GM19023 (cell line): ENCODE data around the gene ANTXRL.
"Not testable (repeated sequence)": the region's sequence is repeated elsewhere in the genome, so short reads cannot be mapped to it uniquely, and the experiment has no call there.

Experiments used
- ATAC-seq: cut with Tn5 transposase; IDR thresholded peaks from one replicate; pipeline ENCODE4 v1.9.1; 2021; ENCODE audit warnings: mild to moderate bottlenecking, moderate library complexity; ENCODE audit not compliant: unreplicated experiment

ANTXRL gene

DNA sequence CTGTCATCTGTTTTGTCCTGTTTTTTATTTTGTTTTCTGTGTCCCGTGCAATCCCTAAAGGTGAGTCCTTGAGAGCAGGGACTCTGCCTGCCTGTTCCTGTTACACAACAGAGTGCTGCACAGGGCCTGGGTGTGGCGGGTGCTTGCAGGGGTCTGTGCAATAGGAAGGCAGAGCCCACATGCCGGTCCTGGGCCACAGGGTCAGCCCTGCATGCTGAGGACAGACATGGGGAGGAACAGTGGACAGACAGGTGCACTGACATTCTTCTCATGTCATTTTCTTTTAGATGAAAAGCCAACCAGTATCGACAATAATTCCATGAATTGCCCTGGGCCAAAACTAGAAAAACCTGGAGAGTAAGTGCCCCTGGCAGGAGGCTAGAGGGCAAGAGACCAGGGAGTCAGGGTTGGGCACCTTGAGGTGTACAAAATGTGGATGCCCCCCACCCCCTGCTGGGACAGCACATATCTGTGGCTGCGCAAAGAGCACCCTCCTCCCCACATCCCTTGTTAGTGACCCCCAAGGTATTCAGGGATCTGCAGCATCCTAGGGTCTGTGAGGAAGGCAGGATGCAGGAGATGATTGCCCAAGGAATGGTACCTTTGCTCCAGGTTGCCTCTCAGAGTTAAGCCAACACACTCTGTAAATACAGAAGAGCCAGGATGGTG lies 19.9 kb downstream of the ANTXRL start:
- no peak for ATAC-seq

DNA sequence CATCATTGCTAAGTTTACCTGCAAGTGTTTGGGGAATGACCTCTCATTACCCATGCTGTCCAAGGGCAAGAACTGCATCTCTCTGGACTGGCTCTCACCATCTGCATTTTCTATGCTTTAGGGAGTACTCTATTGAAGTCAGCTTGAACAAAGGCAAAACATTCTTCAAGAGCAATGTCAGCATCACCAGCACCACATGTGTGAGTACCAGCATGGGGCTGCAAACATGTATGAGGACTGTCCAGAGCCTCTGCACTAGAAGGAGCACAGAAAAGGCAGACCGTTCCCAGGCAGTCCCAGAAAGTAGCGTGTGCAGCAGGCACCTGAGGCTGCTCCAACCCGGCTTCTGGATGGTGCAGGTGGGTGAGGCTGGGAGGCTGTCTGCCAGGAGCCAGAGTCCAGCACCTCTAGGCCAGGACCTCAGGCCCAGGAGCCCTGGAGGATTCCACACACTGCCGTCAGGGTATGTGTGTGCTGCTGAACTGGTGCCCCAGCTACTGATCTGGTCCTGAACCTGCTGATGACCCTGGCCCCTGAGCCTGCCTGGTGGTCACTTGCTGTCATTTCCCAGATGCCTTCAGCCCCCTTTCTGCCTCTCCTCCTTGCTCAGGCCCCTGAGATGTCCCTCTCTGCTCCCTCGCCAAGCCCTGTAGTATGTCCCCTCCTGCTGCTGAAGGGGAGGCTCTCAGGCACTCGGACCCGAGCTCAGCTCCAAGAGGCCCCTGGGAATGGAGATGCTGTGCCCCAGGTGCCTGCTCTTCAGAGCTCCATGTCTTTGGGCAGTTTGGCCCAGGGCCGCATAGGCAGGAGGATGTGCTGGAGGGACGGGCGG lies 20.7 kb downstream of the ANTXRL start:
- ATAC-seq: no peak

DNA sequence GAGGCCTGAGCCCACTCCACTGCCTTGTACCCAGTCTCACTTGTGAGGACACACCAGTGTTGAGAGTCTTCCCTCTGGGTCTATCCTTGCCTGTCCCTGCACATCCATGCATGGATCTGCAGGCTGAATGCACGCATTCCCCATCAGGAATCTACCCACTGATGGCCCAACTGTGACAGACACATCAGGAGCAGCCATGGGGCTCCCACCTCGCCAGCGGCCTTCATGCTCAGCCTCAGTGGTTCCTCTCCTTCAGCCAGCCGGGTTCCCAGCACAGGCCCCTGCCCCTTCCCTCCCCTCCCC lies 21.3 kb downstream of the ANTXRL start:
- no peak for ATAC-seq

DNA sequence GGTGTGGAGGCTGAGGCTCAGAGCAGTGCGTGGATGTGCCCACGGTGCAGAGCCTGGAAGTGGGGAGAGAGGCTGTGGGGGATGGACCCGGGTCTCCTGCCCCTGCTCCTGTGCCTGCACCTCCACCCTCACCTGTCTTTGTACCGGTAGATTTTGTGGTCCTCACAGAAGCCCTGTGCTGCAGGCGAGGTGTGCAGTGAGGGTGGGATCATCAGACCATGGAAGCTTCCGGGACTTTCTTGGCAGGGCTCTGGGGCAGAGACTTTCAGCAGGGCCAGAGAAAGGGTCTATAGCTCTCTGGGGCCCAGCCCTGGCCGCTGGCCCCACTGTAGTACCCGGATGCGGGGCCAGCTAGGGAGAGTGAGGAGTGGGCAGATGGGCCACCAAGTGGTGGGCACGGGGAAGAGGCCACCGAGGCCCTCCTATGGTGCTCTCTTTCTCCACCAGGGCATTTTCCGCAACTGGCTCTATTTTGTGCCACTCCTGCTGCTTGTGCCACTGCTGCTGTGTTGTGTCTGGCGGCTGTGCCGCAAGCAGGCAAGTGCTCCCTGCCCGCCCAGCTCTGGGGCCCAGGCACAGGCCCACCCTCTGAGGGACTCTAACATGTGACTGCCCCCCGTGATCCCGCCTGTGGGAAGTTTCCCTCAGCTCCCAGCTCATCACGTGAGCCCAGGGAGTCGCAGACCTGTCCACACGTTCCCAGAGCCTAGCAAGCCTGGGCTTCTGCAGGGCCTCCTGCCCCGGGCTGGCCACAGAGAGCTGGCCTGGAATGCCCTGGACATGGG lies 22.1 kb downstream of the ANTXRL start:
- no peak for ATAC-seq

DNA sequence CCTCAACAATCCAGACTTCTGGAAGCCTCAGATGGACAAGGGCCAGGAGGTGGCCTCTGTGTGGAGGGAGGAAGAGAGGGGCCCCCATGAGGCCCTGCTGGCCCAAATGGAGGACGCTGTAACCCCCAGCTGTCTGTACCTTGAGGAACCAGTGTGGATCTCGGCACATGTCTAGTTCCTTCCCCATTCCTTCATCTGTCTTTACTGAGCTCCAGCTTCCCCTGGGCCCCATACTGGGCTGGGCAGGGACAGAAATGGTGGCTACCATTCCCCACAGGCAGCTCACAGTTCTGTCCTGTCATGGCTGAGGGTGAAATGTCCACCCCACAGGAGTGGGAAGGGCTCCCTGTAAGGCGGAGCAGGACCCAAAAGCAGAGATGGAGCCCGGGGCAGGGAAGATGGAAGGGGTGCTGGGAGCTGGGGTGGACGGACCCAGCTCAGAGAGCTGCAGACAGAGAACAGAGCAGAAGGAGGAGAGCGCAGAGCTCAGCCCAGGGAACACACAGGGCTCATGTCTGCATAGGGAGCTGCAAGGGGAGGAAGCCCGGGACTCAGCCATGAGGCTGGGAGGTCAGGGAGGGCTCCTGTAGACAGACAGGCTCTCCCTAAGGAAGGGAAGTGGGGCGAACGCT lies 22.8 kb downstream of the ANTXRL start:
- ATAC-seq: no peak

- ATAC-seq: no peak
These were observed 23.3 kb downstream of the ANTXRL start for GRCh38 chr10:46310143-46310514.

- ATAC-seq: no peak
These were observed 24.1 kb downstream of the ANTXRL start for GRCh38 chr10:46310851-46311250.

DNA sequence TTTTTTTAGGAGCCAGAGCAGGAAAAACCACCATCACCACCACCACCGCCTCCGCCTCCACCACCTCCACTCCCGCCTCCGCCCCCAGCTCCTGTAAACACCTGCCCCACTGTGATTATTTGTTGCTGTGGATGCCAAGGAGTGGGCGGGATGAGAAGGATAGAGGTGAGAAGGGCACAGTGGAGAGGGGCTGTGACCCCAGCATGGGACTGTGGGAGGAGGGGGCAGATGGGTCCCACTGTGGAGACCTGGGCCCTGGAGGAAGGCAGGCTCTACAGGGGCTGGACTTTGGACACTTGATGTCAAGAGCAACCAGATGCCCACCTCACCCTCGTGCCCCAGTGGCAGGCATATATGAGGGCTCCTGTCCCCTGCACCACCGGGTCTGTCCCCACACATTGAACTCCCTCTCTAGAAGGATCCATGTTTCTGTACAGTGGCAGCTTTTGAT lies 24.7 kb downstream of the ANTXRL start:
- ATAC-seq: no peak

DNA sequence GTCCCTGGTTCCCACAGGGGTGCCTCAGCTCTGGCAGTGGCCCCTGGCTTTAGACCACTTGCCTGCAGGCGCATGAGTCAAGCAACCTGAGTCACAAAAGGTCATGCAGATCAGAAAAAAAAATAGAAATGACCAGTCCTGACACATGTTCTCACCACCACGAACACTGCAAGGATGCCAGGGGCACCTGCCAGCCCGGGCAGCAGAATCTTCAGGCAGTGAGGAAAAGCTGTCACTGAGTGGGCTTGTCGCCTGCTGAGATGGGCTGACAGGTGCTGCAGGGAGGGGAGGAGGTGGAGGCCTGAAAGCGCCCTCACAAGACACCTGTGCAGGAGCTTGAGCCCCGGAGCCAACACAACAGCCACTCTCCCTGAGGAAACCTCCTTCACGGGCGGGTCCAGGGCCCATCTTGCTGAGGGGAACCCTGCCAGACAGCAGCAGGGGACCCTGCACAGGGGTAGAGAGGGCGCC lies 25.2 kb downstream of the ANTXRL start:
- not testable (repeated sequence) for ATAC-seq

DNA sequence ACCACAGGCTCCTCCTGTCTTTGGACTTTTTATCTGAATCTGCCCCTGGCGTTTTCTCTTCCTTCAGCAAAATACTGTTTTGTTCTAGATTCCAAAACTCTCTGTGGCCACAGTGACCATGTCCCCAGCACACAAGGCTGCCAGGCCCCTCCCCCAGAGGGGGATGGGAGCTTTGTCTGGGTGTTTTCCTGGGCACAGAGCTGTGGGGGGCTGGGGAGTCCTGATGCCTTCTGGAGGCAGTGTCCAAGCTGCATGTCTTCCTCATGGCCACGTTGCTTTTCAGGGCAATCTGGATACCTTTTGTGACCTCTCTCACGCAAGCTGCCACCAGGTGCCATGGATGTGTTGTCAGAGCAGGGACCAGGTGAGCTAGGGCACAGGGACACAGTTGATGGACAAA lies 26.2 kb downstream of the ANTXRL start:
- ATAC-seq: no peak

DNA sequence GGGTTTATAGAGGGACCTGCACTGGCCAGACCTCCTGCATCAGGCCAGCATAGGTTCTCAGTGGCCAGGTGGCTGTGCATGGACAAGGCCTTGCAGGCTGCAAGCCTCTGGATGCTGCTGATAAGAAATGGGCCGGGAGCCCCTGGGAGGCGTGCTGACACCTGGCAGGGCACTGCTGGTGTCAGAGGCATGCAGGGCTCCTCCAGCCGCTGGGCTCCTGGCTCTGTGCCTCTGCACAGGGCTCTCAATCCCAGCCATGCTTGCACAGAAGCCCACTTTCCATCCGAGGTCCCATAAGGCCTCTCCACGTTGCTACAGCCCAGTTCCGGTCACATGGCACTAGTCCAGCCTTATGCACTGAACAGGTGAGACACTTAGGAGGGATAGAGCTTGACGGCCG lies 27.3 kb downstream of the ANTXRL start:
- ATAC-seq: no peak

- ATAC-seq: not testable (repeated sequence)
These were observed 28.5 kb downstream of the ANTXRL start for GRCh38 chr10:46315071-46315860.

- no peak for ATAC-seq
These were observed 30.6 kb downstream of the ANTXRL start for GRCh38 chr10:46317370-46317769.

DNA sequence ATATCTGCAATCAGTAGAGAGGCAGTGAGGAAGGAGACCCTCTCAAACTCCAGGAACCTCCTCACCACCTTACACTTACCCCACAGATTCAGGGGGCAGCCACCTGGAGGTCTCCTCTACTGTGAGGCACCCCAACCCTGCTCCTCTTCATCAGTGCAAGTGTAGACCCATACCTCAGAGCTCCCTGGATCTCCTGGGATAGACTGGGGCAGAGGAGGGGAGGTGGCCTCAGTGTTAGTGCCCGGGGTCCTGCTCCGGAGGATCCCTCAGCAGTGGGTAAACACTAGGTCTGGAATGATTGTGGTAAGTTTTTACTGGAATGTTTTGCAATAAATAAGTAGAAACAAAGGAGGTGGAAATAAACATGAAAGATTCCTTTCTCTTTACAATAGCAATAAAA lies 31.1 kb downstream of the ANTXRL start:
- ATAC-seq: no peak

DNA sequence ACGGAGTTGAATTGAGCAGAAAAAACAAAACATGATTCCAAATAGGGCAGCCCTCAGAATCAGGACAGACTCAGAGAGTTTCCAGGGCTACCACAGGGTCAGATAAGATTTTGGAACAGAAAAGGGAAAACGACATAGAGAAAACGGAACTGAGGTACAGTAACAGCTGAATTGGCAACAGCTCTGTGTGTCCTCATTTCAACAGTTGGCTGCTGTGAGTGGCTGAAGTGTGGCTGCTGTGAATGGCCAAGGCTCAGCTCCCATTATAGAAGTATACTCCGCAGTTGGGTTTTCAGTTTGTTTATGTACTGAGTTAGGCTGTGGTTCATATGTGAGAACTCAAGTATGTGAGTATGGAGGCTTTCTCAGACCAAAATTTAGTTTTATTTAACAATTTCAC lies 32.0 kb downstream of the ANTXRL start:
- no peak for ATAC-seq

DNA sequence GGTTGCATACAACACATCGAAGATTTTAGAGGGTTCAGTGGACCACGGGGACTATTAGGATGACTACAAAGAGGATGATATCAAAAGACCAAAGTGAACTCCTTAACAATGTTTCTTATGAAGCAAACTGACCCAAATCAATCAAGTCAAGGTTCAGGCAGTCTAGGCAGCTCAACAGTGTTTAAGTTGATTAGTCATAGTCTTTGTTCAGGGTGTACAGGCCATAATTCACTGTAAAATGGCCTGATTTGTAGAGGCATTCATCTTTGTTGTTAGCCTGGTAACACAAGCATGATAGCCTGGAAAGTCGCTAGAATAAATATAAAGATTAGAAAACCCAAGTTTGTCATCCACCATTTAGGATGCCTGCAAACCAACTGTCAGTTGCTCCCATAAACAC lies 32.6 kb downstream of the ANTXRL start:
- no peak for ATAC-seq

- no peak for ATAC-seq
These were observed 35.0 kb downstream of the ANTXRL start for GRCh38 chr10:46321770-46322169.

DNA sequence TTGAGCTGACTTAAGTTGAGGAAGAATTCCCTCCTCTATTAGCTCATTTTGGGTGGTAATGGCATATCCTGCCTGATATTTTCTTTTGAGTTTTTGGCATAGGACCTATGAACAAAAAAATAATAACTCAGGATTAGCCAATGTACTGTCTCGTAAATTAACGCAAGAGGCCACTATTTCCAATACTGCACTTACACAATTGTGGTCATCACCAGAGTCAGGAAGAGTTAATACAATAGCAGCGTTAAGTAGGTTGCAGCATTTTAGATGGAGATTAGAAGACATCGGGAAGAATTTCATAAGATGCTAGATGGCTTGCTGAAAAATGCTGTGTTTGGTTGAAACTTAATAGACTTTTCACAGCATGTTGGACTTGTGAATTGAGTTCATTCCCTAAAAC lies 36.4 kb downstream of the ANTXRL start:
- ATAC-seq: no peak

DNA sequence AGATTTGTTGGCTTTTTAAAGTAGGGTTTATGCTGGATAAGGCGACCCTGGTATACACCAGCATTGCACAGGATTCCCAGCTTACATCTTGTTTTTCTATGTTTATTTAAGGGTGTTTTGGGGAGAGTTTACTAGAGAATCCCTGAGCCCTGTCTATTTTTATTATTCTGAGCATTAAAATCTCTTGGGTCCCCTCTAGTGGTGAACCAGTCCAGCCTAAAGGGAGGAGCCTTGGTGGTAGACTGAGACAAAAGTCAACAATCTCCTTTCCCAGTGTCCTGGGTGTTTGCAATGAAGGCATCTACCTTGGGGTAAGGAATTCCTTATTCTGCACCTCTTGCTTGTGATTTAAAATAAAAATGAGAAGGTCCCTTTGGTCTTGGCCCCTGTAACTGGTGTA lies 38.2 kb downstream of the ANTXRL start:
- ATAC-seq: no peak

GRCh38 chr10:46326066-46326465 lies 39.3 kb downstream of the ANTXRL start:
- ATAC-seq: no peak
